ENCODE measurements around the gene PFN3. TPM values are rescaled to one million over a fixed set of nuclear protein-coding genes. Genes with fewer than 3 reads are reported as not detected.

Gene PFN3
- total and polyA plus RNA-seq, 2 of the 13 experiments (the other 11 are each of a cell fraction or from before 2014, with no cell fraction given): not detected

DNA sequence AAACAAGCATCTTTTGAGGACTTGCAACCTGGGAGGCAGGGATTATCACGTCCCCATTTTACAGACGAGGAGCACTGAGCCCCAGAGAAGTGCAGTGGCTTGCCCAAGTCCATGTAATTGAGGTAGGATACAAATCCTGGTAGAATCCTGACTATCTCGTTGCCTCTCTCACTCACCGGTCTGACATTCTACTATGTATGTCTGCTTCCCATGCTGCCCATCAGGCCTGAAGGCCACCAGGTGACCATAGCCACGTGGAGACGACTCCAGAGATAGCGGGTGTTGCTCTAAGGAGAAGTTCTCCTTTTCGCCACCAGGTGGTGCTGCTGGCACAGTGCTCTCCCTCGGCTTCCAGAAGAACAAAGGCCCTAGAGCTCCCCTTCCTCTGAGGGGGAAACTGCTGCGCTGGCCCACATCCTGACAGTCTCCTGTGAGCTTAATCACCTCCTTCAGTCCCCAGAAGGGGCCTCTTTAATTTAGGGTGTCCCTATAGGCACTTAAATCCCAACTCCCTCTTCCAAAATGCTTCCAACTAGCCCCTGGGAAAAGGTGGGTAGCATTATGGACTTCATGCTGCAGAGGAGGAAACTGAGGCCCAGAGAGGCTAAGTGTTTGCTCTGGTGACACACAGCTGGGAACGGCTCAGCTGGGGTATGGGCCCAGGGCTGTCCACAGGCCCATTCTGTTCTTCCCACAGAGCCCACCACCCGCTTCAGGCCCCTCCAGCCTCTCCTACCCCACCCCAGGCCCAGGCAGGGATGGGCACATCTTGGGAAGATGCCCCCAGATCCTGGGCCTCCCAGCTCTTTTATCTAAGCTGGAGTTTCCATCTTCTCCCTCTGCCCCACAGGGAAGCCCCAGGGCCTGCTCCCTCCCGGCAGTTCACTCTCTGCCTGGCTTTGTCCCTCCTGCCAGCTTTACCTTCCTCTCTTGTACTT lies 9.8 kb downstream of the PFN3 start (continued):
- TF ChIP-seq CHD4 (IDR thresholded peaks at IDR 0.05; ENCODE audit: borderline replicate concordance, low read length) (peak; percentile 59; the same call in 1 of the 2 replicates), SKI (IDR thresholded peaks at IDR 0.05; ENCODE audit: partially characterized antibody) (peak; percentile 18), FOSL2 (CRISPR knock-in tag; IDR thresholded peaks at IDR 0.05) (peak; percentile 34; the same call in 1 of the 2 replicates), MYC (CRISPR knock-in tag; IDR thresholded peaks at IDR 0.05; ENCODE audit: borderline replicate concordance) (peak; percentile 90; the same call in 1 of the 2 replicates), ZSCAN9 (CRISPR knock-in tag; IDR thresholded peaks at IDR 0.05; ENCODE audit: borderline replicate concordance) (no peak), HDAC2 (CRISPR knock-in tag; IDR thresholded peaks at IDR 0.05) (peak; percentile 53; the same call in 1 of the 2 replicates), ZFY (CRISPR knock-in tag; IDR thresholded peaks at IDR 0.05) (peak; percentile 66), SRF (IDR thresholded peaks at IDR 0.05; ENCODE audit: low read depth, low read length) (no peak), SAP130 (CRISPR knock-in tag; IDR thresholded peaks at IDR 0.05; ENCODE audit: low read depth) (peak; percentile 74), EP300 (IDR thresholded peaks at IDR 0.05; ENCODE audit: low read depth in 2 of 2, low read length in 2 of 2) (no peak), EP300 (CRISPR knock-in tag; IDR thresholded peaks at IDR 0.05; ENCODE audit: borderline replicate concordance) (0 out of 2 replicates have a peak, but pooled peaks have one; percentile 6), ATF7-NPFF (CRISPR knock-in tag; IDR thresholded peaks at IDR 0.05; ENCODE audit: low read depth) (no peak), ZSCAN25 (CRISPR knock-in tag; IDR thresholded peaks at IDR 0.05) (no peak)
- TF ChIP-seq, protein P1, sequence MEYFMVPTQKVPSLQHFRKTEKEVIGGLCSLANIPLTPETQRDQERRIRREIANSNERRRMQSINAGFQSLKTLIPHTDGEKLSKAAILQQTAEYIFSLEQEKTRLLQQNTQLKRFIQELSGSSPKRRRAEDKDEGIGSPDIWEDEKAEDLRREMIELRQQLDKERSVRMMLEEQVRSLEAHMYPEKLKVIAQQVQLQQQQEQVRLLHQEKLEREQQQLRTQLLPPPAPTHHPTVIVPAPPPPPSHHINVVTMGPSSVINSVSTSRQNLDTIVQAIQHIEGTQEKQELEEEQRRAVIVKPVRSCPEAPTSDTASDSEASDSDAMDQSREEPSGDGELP (IDR thresholded peaks at IDR 0.05; ENCODE audit: borderline replicate concordance, low read depth): peak; percentile 42; the same call in 1 of the 2 replicates
- TF ChIP-seq, protein P2, sequence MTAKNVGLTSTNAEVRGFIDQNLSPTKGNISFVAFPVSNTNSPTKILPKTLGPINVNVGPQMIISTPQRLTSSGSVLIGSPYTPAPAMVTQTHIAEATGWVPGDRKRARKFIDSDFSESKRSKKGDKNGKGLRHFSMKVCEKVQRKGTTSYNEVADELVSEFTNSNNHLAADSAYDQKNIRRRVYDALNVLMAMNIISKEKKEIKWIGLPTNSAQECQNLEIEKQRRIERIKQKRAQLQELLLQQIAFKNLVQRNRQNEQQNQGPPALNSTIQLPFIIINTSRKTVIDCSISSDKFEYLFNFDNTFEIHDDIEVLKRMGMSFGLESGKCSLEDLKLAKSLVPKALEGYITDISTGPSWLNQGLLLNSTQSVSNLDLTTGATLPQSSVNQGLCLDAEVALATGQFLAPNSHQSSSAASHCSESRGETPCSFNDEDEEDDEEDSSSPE (CRISPR knock-in tag; IDR thresholded peaks at IDR 0.05): 0 out of 2 replicates have a peak, but pooled peaks have one; percentile 29
- TF ChIP-seq, protein P3, sequence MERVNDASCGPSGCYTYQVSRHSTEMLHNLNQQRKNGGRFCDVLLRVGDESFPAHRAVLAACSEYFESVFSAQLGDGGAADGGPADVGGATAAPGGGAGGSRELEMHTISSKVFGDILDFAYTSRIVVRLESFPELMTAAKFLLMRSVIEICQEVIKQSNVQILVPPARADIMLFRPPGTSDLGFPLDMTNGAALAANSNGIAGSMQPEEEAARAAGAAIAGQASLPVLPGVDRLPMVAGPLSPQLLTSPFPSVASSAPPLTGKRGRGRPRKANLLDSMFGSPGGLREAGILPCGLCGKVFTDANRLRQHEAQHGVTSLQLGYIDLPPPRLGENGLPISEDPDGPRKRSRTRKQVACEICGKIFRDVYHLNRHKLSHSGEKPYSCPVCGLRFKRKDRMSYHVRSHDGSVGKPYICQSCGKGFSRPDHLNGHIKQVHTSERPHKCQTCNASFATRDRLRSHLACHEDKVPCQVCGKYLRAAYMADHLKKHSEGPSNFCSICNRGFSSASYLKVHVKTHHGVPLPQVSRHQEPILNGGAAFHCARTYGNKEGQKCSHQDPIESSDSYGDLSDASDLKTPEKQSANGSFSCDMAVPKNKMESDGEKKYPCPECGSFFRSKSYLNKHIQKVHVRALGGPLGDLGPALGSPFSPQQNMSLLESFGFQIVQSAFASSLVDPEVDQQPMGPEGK (CRISPR knock-in tag; IDR thresholded peaks at IDR 0.05): peak; percentile 30; the same call in 1 of the 2 replicates
- TF ChIP-seq, protein P4, sequence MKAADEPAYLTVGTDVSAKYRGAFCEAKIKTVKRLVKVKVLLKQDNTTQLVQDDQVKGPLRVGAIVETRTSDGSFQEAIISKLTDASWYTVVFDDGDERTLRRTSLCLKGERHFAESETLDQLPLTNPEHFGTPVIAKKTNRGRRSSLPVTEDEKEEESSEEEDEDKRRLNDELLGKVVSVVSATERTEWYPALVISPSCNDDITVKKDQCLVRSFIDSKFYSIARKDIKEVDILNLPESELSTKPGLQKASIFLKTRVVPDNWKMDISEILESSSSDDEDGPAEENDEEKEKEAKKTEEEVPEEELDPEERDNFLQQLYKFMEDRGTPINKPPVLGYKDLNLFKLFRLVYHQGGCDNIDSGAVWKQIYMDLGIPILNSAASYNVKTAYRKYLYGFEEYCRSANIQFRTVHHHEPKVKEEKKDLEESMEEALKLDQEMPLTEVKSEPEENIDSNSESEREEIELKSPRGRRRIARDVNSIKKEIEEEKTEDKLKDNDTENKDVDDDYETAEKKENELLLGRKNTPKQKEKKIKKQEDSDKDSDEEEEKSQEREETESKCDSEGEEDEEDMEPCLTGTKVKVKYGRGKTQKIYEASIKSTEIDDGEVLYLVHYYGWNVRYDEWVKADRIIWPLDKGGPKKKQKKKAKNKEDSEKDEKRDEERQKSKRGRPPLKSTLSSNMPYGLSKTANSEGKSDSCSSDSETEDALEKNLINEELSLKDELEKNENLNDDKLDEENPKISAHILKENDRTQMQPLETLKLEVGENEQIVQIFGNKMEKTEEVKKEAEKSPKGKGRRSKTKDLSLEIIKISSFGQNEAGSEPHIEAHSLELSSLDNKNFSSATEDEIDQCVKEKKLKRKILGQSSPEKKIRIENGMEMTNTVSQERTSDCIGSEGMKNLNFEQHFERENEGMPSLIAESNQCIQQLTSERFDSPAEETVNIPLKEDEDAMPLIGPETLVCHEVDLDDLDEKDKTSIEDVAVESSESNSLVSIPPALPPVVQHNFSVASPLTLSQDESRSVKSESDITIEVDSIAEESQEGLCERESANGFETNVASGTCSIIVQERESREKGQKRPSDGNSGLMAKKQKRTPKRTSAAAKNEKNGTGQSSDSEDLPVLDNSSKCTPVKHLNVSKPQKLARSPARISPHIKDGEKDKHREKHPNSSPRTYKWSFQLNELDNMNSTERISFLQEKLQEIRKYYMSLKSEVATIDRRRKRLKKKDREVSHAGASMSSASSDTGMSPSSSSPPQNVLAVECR (CRISPR knock-in tag; IDR thresholded peaks at IDR 0.05; ENCODE audit: borderline replicate concordance): peak; percentile 63
- TF ChIP-seq, protein P5, sequence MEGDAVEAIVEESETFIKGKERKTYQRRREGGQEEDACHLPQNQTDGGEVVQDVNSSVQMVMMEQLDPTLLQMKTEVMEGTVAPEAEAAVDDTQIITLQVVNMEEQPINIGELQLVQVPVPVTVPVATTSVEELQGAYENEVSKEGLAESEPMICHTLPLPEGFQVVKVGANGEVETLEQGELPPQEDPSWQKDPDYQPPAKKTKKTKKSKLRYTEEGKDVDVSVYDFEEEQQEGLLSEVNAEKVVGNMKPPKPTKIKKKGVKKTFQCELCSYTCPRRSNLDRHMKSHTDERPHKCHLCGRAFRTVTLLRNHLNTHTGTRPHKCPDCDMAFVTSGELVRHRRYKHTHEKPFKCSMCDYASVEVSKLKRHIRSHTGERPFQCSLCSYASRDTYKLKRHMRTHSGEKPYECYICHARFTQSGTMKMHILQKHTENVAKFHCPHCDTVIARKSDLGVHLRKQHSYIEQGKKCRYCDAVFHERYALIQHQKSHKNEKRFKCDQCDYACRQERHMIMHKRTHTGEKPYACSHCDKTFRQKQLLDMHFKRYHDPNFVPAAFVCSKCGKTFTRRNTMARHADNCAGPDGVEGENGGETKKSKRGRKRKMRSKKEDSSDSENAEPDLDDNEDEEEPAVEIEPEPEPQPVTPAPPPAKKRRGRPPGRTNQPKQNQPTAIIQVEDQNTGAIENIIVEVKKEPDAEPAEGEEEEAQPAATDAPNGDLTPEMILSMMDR (CRISPR knock-in tag; IDR thresholded peaks at IDR 0.05): peak; percentile 96

All from HepG2 (cell line).